ENCODE data around the gene LIPK.

Gene LIPK

GRCh38 chr10:88787463-88787862, 81.4 kb downstream of the LIPK start:
- no peak for DNase-seq

- no peak for DNase-seq
Measured at GRCh38 chr10:88788924-88789323, 82.9 kb downstream of the LIPK start.

GRCh38 chr10:88791924-88792323, 85.9 kb downstream of the LIPK start:
- no peak for DNase-seq

DNA sequence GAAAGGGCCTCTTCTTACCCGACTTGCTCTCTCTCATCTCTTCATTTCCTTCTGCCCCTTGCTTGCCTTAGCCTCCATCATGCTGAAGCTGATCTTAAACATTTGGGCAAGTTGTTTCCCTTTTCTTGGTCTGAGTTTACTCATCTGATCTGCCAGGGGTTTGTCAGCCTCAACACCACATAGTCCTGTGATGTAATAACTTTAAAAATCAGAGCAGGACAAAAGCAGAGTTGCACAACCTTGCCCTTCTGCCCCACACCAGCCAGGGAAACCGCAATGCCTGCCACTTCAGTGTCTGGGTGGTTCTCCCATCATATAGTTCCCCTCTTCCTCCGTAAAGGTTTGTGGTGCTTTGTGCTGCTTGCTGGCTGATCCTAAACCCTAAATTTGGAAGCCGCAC, 86.6 kb downstream of the LIPK start:
- no peak for DNase-seq

GRCh38 chr10:88793712-88794299, 87.8 kb downstream of the LIPK start:
- no peak for DNase-seq

DNA sequence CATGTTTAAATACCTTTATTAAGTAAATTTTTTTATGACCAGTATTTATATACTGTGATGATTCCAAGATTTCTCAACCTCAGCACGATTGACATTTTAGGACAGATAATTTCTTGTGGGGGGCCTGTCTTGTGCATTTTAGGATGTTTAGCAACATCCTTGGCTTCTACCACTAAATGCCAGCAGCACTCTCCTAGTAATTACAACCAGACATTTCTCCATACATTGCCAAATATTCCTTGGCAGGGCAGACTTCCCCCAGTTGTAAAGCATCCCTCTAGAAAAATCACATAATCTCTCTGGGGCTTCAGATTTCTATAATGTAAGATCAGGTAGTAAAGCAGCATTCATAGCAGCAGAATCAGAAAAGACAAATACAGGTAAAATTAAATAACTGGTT, 88.7 kb downstream of the LIPK start:
- DNase-seq = no peak

DNA sequence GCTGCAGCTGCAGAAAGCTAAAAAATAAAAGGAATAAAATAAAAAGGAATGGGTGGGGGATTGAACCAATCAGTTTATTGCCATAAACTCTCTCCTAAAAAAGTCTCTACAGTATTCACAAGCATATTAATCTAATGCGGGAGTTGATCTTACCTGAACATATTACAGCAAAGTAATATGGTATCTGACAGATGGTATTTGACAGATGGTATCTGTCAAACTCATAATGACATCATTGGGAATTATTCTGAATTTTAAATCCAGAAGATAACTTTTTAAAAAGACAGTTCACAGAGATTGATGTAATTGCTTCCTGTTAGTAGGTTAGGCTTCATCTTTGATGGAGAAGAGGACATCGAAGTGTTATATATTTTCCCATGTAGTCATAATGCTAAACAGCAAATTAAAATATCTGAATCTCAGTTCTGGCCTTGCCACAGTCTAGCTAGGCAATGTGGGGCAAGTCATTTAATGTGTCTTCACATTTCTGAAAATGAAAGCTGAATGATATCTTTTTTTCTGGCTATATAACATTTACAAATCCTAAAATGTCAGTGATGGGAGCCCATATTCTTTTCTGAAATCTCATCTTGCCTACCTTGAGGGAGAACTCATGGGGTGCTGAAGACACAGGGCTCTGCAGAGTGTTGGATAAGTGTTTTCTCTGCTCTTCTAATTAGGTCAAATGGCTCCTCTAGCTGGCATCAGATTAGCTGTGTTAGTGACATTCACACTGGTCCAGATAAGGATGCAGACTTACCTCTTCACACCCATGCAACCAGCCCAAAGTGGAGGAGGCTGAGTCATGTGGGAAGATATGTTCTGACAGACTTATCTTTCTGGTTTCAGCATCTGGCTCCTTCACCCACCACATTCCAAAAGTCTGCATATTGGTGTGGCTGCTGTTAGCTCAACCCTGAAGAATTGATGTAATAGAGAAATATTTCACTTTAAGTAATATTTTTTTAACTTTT, 94.4 kb downstream of the LIPK start:
- DNase-seq = no peak

Measured in activated gamma-delta T cell treated with Interleukin-2 at 50 U/mL for 16 hours (primary cell).